Measurements from ENCODE around the gene NMBR.

Gene NMBR

GRCh38 chr6:142088858-142089216, 58.1 kb downstream of the NMBR start:
- TF ChIP-seq EZH2phosphoT487 (IDR thresholded peaks at IDR 0.05; ENCODE audit: low read length) (no peak), EZH2 (optimal IDR thresholded peaks at IDR 0.05; ENCODE audit: low read depth, low read length) (no peak), CTCF (IDR thresholded peaks at IDR 0.05; ENCODE audit: low read length) (no peak)
- Histone ChIP-seq H3K4me2 (ENCODE audit: low read depth, low read length) (no peak overlapping the region), H3K27ac (ENCODE audit: low read length) (no peak overlapping the region), H3F3A (ENCODE audit: insufficient read depth, low read length) (no peaks in the 10 kb centered on the region), H3K79me2 (ENCODE audit: low read length) (no peaks in the 10 kb centered on the region), H3K9me3 (replicated peaks; ENCODE audit: insufficient read depth, low read length) (no peaks in the 10 kb centered on the region), H3K4me3 (ENCODE audit: low read length) (no peak overlapping the region), H3K36me3 (replicated peaks; ENCODE audit: insufficient read depth, low read length) (no peaks in the 10 kb centered on the region), H2AFZ (ENCODE audit: low read length) (no peak overlapping the region), H3K9me2 (replicated peaks; ENCODE audit: insufficient read depth, low read length) (no peaks in the 10 kb centered on the region), H3K27me3 (replicated peaks; ENCODE audit: insufficient read depth, low read length) (no peaks in the 10 kb centered on the region), H3K9ac (ENCODE audit: low read length) (no peak overlapping the region), H4K20me1 (ENCODE audit: insufficient read depth, low read length) (no peaks in the 10 kb centered on the region), H3K4me1 (ENCODE audit: low read length) (no peaks in the 10 kb centered on the region)
- DNase-seq = no peak

- no peak overlapping the region for H3K27ac ChIP-seq (ENCODE audit: low read length)
- no peak overlapping the region for H2AFZ ChIP-seq (ENCODE audit: low read length)
- no peaks in the 10 kb centered on the region for H3K4me1 ChIP-seq (ENCODE audit: low read length)
- no peaks in the 10 kb centered on the region for H3K36me3 ChIP-seq (replicated peaks; ENCODE audit: insufficient read depth, low read length)
- H4K20me1 ChIP-seq (ENCODE audit: insufficient read depth, low read length) = no peaks in the 10 kb centered on the region
- TF ChIP-seq EZH2 (optimal IDR thresholded peaks at IDR 0.05; ENCODE audit: low read depth, low read length) = no peak
- TF ChIP-seq EZH2phosphoT487 (IDR thresholded peaks at IDR 0.05; ENCODE audit: low read length) = no peak
- TF ChIP-seq CTCF (IDR thresholded peaks at IDR 0.05; ENCODE audit: low read length) = no peak
- no peaks in the 10 kb centered on the region for H3K27me3 ChIP-seq (replicated peaks; ENCODE audit: insufficient read depth, low read length)
- no peak for DNase-seq
- H3K9me2 ChIP-seq (replicated peaks; ENCODE audit: insufficient read depth, low read length) = no peaks in the 10 kb centered on the region
- H3K4me3 ChIP-seq (ENCODE audit: low read length) = no peak overlapping the region
- H3K4me2 ChIP-seq (ENCODE audit: low read depth, low read length) = no peak overlapping the region
- H3K9ac ChIP-seq (ENCODE audit: low read length) = no peak overlapping the region
- H3K9me3 ChIP-seq (replicated peaks; ENCODE audit: insufficient read depth, low read length) = no peaks in the 10 kb centered on the region
- H3F3A ChIP-seq (ENCODE audit: insufficient read depth, low read length) = no peaks in the 10 kb centered on the region
- no peaks in the 10 kb centered on the region for H3K79me2 ChIP-seq (ENCODE audit: low read length)
These were observed 58.7 kb downstream of the NMBR start for GRCh38 chr6:142087950-142088857.

GRCh38 chr6:142079130-142079529, 67.8 kb downstream of the NMBR start:
- no peaks in the 10 kb centered on the region for H3K27me3 ChIP-seq (replicated peaks; ENCODE audit: insufficient read depth, low read length)
- no peaks in the 10 kb centered on the region for H3K79me2 ChIP-seq (ENCODE audit: low read length)
- H3K9ac ChIP-seq (ENCODE audit: low read length) = no peak overlapping the region
- no peaks in the 10 kb centered on the region for H3K36me3 ChIP-seq (replicated peaks; ENCODE audit: insufficient read depth, low read length)
- H3F3A ChIP-seq (ENCODE audit: insufficient read depth, low read length) = no peaks in the 10 kb centered on the region
- H3K9me3 ChIP-seq (replicated peaks; ENCODE audit: insufficient read depth, low read length) = no peaks in the 10 kb centered on the region
- H4K20me1 ChIP-seq (ENCODE audit: insufficient read depth, low read length) = no peaks in the 10 kb centered on the region
- no peak overlapping the region for H3K4me2 ChIP-seq (ENCODE audit: low read depth, low read length)
- H3K4me1 ChIP-seq (ENCODE audit: low read length) = no peaks in the 10 kb centered on the region
- H2AFZ ChIP-seq (ENCODE audit: low read length) = no peak overlapping the region
- no peak overlapping the region for H3K27ac ChIP-seq (ENCODE audit: low read length)
- TF ChIP-seq EZH2 (optimal IDR thresholded peaks at IDR 0.05; ENCODE audit: low read depth, low read length) = no peak
- no peak for TF ChIP-seq CTCF (IDR thresholded peaks at IDR 0.05; ENCODE audit: low read length)
- TF ChIP-seq EZH2phosphoT487 (IDR thresholded peaks at IDR 0.05; ENCODE audit: low read length) = no peak
- H3K9me2 ChIP-seq (replicated peaks; ENCODE audit: insufficient read depth, low read length) = no peaks in the 10 kb centered on the region
- H3K4me3 ChIP-seq (ENCODE audit: low read length) = no peak overlapping the region
- no peak for DNase-seq
